IPS-15b (cell line): ENCODE data around the gene TYW1.
"Not testable (repeated sequence)": the region's sequence is repeated elsewhere in the genome, so short reads cannot be mapped to it uniquely, and the experiment has no call there.

Experiments used
- H3K27me3 ChIP-seq: one replicate; pipeline ENCODE4 v1.6.1; 2013; ENCODE audit warnings: low read length; ENCODE audit not compliant: control insufficient read depth, insufficient read depth
- H3K36me3 ChIP-seq: one replicate; pipeline ENCODE4 v1.6.1; 2013; ENCODE audit warnings: low read length; ENCODE audit not compliant: control insufficient read depth, insufficient read depth
- H3K4me1 ChIP-seq: one replicate; pipeline ENCODE4 v1.6.1; 2013; ENCODE audit warnings: mild to moderate bottlenecking, low read length; ENCODE audit not compliant: control insufficient read depth, insufficient read depth
- H3K4me3 ChIP-seq: one replicate; pipeline ENCODE4 v1.5.1; 2013; ENCODE audit warnings: low read depth, low read length
- H3K9ac ChIP-seq: one replicate; pipeline ENCODE4 v1.6.1; 2013; ENCODE audit warnings: low read depth, mild to moderate bottlenecking, low read length
- H3K9me3 ChIP-seq: one replicate; pipeline ENCODE4 v1.6.1; 2013; ENCODE audit warnings: mild to moderate bottlenecking, low read length; ENCODE audit not compliant: control insufficient read depth, insufficient read depth

TYW1 gene

GRCh38 chr7:67211650-67212330 is 215.2 kb downstream of the TYW1 start:
- H3K27me3 ChIP-seq, H3K4me3 ChIP-seq, H3K9me3 ChIP-seq, H3K36me3 ChIP-seq, H3K4me1 ChIP-seq, H3K9ac ChIP-seq: not testable (repeated sequence)

GRCh38 chr7:67213038-67213437 is 216.4 kb downstream of the TYW1 start:
- not testable (repeated sequence) for H3K4me1 ChIP-seq, H3K27me3 ChIP-seq, H3K36me3 ChIP-seq, H3K4me3 ChIP-seq, H3K9ac ChIP-seq, H3K9me3 ChIP-seq

GRCh38 chr7:67223551-67223950 is 226.9 kb downstream of the TYW1 start:
- H3K9ac ChIP-seq, H3K27me3 ChIP-seq, H3K9me3 ChIP-seq, H3K4me1 ChIP-seq, H3K4me3 ChIP-seq, H3K36me3 ChIP-seq: not testable (repeated sequence)

- not testable (repeated sequence) for H3K27me3 ChIP-seq, H3K36me3 ChIP-seq
Observed at GRCh38 chr7:67226340-67226907, 229.8 kb downstream of the TYW1 start.

GRCh38 chr7:67226967-67227366 is 230.3 kb downstream of the TYW1 start:
- not testable (repeated sequence) for H3K9ac ChIP-seq, H3K9me3 ChIP-seq, H3K4me1 ChIP-seq, H3K27me3 ChIP-seq, H3K4me3 ChIP-seq, H3K36me3 ChIP-seq

More at GRCh38 chr7:67226340-67226907, 229.8 kb downstream of the TYW1 start:
- not testable (repeated sequence) for H3K4me3 ChIP-seq, H3K9ac ChIP-seq, H3K9me3 ChIP-seq, H3K4me1 ChIP-seq

- not testable (repeated sequence) for H3K4me3 ChIP-seq, H3K4me1 ChIP-seq, H3K9ac ChIP-seq, H3K9me3 ChIP-seq, H3K27me3 ChIP-seq, H3K36me3 ChIP-seq
Observed at GRCh38 chr7:67229018-67229417, 232.4 kb downstream of the TYW1 start.

- H3K27me3 ChIP-seq, H3K4me3 ChIP-seq, H3K9me3 ChIP-seq, H3K36me3 ChIP-seq, H3K9ac ChIP-seq, H3K4me1 ChIP-seq: not testable (repeated sequence)
Observed at GRCh38 chr7:67230029-67230428, 233.4 kb downstream of the TYW1 start.

- not testable (repeated sequence) for H3K9ac ChIP-seq, H3K36me3 ChIP-seq, H3K4me1 ChIP-seq, H3K27me3 ChIP-seq, H3K4me3 ChIP-seq, H3K9me3 ChIP-seq
Observed at GRCh38 chr7:67233506-67233905, 236.9 kb downstream of the TYW1 start.

- H3K27me3 ChIP-seq, H3K4me3 ChIP-seq, H3K9me3 ChIP-seq: not testable (repeated sequence)
Observed at GRCh38 chr7:67236216-67236615, 239.6 kb downstream of the TYW1 start.

GRCh38 chr7:67242871-67243270 is 246.2 kb downstream of the TYW1 start:
- not testable (repeated sequence) for H3K4me3 ChIP-seq, H3K9ac ChIP-seq, H3K36me3 ChIP-seq, H3K9me3 ChIP-seq, H3K4me1 ChIP-seq, H3K27me3 ChIP-seq

More at GRCh38 chr7:67236216-67236615, 239.6 kb downstream of the TYW1 start:
- H3K4me1 ChIP-seq, H3K9ac ChIP-seq, H3K36me3 ChIP-seq: not testable (repeated sequence)

GRCh38 chr7:67248364-67248763 is 251.7 kb downstream of the TYW1 start:
- not testable (repeated sequence) for H3K36me3 ChIP-seq, H3K9me3 ChIP-seq, H3K4me3 ChIP-seq, H3K9ac ChIP-seq, H3K27me3 ChIP-seq, H3K4me1 ChIP-seq

- no peak overlapping the region for H3K4me3 ChIP-seq
- H3K9me3 ChIP-seq = peaks cover 5% of the 10 kb centered on the region
- no peaks in the 10 kb centered on the region for H3K4me1 ChIP-seq
- no peaks in the 10 kb centered on the region for H3K27me3 ChIP-seq
- H3K36me3 ChIP-seq = peaks cover 2% of the 10 kb centered on the region
- no peak overlapping the region for H3K9ac ChIP-seq
Observed at GRCh38 chr7:67251986-67252558, 255.4 kb downstream of the TYW1 start.
